Nucleus accumbens (tissue), 56 donors: ENCODE measurements around the gene AZU1.
"Not testable (repeated sequence)": the region's sequence is repeated elsewhere in the genome, so short reads cannot be mapped to it uniquely, and the experiment has no call there.

Experiments
- DNase-seq, 56 donors: peaks; one replicate each; lab custom pipeline; 2025; lab: John Stamatoyannopoulos, UW

The AZU1 gene

DNA sequence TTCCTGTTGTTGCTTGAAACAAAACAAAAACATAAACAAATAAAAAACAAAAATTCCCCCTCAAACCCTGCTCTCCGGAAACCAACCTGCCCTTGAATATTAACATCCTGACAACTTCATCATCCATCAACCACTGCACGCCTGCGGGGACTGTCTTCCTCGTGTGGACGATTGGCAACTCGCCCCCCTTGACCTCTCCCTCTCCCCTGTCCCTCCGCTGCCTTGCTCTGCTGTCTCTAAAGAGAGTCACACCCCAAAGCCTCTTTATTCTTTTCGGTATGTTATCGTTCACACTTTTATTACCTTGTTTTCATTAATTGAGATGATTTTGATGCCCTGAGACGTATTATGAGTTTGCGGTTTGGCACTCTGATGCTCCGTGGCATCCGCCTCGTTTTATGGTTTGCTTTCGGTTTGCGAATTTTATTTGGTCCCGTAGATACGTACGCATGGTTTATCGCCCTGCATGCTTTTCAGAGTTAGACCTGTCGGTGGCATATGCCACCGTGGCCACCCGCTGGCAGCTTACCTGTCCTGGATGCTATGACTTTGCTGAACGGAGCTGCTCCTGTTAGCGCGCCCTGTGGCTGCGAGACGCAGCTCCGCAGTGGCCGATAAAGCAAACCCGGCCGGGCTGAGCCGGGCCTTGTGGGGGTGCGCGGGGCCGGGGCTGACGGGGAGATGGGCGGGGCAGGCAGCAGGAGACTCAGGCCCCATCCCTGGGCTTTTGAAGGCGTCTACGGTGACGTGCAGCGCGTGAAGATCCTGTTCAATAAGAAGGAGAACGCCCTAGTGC is 19.8 kb upstream of the AZU1 start:
- no peak for DNase-seq

DNA sequence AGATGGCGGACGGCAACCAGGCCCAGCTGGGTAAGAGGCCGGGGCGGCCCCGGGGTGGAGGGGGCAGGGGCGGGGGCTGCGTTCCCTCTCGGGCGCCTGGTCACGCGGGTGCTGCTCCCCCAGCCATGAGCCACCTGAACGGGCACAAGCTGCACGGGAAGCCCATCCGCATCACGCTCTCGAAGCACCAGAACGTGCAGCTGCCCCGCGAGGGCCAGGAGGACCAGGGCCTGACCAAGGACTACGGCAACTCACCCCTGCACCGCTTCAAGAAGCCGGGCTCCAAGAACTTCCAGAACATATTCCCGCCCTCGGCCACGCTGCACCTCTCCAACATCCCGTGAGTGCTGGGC is 19.2 kb upstream of the AZU1 start:
- no peak for DNase-seq

DNA sequence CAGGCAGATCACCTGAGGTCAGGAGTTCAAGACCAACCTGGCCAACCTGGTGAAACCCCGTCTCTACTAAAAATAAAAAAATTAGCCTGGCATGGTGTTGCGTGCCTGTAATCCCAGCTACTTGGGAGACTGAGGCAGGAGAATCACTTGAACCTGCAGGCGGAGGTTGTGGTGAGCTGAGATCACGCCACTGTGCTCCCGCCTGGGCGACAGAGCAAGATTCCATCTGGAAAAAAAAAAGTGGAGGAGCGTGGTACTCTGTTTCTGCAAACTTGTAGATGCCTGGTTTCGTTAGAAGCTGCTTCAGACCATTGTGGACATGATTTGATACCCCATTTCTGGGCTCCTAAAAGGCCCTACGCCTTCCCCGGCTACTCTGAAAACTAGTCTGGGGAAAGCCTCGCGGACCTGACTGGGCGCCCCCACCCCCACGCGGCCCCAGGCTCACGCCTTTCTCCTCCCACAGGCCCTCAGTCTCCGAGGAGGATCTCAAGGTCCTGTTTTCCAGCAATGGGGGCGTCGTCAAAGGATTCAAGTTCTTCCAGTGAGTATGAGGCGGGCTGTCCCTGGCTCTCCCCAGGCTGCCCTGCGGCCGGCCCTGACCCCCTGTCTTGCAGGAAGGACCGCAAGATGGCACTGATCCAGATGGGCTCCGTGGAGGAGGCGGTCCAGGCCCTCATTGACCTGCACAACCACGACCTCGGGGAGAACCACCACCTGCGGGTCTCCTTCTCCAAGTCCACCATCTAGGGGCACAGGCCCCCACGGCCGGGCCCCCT is 17.4 kb upstream of the AZU1 start:
- DNase-seq = no peak

DNA sequence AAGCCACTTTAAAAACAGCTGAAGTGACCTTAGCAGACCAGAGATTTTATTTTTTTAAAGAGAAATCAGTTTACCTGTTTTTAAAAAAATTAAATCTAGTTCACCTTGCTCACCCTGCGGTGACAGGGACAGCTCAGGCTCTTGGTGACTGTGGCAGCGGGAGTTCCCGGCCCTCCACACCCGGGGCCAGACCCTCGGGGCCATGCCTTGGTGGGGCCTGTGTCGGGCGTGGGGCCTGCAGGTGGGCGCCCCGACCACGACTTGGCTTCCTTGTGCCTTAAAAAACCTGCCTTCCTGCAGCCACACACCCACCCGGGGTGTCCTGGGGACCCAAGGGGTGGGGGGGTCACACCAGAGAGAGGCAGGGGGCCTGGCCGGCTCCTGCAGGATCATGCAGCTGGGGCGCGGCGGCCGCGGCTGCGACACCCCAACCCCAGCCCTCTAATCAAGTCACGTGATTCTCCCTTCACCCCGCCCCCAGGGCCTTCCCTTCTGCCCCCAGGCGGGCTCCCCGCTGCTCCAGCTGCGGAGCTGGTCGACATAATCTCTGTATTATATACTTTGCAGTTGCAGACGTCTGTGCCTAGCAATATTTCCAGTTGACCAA is 16.7 kb upstream of the AZU1 start:
- DNase-seq = peak in 1 of 56 donors; percentile 20

DNA sequence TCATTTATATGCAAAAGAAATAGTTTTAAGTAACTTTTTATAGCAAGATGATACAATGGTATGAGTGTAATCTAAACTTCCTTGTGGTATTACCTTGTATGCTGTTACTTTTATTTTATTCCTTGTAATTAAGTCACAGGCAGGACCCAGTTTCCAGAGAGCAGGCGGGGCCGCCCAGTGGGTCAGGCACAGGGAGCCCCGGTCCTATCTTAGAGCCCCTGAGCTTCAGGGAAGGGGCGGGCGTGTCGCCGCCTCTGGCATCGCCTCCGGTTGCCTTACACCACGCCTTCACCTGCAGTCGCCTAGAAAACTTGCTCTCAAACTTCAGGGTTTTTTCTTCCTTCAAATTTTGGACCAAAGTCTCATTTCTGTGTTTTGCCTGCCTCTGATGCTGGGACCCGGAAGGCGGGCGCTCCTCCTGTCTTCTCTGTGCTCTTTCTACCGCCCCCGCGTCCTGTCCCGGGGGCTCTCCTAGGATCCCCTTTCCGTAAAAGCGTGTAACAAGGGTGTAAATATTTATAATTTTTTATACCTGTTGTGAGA is 16.1 kb upstream of the AZU1 start:
- DNase-seq = no peak

DNA sequence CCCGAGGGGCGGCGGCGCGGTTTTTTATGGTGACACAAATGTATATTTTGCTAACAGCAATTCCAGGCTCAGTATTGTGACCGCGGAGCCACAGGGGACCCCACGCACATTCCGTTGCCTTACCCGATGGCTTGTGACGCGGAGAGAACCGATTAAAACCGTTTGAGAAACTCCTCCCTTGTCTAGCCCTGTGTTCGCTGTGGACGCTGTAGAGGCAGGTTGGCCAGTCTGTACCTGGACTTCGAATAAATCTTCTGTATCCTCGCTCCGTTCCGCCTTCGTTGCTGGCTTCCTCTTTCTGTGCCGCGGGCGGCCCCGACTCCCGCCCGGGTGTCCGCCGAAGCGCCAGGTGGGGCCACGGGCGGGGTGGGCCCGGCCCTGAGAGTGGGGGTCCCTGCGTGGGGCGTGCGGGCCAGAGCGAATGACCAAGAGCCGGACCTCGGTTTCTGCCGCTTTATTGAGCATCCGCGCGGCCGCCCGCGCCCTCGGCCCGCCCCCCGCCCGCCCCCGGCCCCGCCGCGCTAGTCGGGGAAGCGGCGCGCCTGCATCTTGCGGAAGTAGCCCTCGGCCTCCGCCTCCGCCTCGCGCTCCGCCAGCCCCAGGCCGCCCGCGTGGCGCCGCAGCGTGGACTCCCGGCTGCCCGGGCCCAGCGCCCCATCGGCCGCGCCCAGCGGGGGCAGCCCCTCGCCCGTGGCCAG is 15.4 kb upstream of the AZU1 start:
- no peak for DNase-seq

DNA sequence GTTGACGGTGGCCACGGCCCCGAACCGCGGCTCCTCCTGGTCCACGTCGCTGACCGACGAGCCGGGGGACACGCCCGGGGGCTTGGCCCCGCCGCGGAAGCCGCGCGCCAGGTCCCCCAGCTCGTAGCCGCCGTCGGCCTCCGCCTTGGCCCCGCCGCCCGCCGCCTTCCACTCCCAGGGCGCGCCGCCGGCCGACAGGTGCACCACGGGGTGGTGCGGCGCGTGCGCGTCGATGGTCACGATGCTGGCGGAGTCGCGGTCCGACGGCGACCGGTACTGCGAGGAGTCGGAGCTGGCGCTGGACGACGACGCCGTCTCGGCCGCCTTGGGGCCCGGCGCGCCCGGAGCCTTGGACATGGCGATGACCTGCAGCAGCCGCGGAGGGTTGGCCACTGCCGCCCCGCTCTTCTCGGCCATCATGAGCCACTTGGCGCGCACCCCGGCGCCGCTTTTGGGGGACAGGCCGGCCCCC is 14.9 kb upstream of the AZU1 start:
- no peak for DNase-seq

DNA sequence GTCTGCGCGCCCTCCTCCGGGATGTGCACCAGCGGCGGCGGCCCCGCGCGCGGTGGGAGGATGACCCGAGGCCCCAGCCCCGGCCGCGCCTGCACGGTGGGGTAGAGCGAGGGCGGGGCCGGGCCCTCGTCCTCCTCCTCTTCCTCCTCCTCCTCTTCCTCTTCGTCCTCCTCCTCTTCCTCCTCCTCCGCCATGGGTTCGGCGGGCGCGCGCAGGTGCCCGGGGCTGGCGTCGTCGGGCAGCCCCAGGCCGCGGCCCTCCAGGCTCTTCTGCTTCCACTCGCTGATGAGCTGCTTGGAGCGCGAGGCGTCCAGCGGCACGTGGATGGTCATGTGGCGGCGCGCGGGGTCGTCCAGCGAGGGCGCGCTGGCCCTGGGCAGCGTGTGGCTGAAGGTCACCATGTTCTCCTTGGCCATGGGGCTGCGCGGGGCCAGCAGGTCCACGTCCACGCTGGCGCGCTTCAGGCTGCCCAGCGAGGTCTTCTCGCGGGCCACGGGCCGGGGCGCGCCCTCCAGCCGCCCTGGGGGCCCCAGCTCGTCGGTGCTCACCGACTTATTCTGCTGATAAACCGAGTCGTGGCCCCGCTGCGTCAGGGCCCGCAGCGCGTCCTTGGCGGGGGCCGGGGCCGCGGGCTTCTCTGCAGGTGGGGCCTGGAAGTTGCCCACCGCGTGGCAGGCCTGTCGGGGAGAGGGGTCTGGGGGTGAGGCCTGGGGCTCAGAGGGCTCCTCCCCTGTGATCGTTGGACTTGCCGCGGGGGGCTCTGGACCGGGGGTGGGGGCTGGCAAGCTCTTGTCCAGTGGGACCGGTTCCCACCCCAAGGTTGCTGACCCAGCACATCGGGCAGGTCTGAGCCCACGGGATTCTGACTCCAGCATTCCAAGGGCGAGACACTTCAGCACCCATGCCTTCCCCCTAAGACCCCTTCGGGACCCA is 14.2 kb upstream of the AZU1 start:
- DNase-seq = no peak

DNA sequence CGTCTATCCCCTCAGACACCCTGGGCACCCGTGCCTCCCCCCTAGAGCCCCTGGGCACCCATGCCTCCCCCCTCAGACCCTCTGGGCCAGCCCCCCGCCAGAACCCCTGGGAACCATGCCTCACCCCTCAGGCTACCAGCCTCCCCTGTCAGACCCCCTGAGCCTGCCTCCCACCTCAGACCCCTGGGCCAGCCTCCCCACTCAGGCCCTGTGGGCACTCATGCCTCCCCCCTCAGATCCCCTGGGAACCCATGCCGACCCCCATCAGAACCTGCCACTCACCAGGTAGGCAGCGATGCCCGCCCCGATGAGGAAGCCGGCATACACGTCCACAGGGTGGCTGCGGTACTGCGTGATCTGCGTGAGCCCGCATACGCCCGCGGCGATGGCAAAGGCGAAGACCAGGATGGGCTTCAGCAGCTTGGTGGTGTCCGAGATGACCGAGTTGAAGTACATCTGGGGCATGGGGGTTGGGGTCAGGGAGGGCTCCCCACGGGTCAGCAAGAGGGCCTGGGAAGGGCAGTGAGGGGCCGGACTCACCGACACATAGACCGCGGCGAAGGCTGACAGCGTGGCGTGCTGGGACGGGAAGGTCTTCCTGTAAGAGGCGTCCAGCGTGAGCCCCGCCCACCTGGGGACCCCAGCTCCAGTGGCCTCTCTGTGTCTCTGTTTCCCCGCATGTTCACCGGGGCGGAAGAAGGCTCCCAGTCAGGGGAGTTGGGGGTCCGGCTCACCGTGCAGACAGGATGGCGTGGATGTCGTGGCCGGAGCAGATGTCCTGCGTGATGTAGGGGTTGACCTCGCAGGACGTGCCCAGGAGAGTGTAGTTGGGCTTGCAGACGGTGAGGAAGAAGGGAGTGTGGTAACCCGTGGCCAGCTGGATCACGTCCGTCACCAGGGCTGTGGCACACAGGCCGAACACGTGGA is 13.2 kb upstream of the AZU1 start:
- no peak for DNase-seq

DNA sequence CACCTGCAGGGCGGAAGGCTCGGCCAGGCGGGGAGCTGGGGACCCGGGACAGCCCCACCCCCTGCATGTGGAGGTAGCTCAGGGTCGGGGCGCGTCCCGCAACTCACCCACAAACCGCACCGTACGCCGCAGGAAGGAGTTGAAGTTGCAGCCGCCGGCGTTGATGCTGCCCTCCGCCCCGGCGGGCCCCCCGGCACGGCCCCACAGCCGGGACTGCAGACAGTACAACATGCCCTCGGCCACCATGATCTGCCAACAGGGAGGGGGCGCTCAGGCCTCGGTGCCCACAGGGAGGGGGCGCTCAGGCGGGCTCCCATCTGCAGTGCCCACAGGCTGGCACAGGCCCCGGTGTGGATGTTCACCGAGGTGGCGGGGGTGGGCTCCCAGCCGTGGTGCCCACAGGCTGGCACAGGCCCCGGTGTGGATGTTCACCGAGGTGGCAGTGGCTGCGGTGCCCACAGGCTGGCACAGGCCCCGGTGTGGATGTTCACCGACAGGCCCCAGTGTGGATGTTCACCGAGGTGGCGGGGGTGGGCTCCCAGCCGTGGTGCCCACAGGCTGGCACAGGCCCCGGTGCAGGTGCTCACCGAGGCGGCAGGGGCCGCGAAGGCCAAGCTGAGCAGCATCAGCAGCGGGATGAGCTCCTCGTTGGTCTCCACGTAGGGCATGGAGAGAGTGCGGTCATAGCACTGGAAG is 12.4 kb upstream of the AZU1 start:
- DNase-seq = no peak

DNA sequence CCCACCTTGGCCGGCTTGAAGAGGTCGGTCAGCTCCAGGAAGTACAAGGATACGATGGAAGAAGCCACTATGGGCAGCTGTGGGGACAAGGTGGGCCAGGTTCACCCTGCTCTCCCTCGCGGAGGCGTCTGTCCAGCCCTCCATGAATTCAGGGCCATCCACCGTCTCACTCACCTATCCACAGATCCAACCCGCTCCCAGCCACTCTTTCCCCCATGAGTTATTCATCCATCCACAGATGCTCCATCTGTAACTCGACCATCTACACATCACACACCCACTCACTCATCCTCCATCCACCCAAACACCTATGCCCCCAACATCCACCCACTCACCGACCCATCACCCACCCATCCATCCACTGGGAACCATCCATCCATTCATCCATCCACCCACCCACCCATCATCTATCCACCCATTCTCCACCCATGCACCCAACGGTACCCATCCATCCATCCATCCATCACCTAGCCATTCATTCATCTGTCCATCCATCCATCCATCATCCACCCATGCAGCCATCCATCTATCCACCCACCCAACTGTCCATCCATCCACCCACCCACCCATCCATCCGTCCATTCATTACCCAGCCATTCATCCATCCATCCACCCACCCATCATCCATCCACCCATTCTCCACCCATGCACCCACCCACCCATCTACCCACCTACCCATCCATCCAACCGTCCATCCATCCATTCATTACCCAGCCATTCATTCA is 11.7 kb upstream of the AZU1 start:
- DNase-seq = no peak

DNA sequence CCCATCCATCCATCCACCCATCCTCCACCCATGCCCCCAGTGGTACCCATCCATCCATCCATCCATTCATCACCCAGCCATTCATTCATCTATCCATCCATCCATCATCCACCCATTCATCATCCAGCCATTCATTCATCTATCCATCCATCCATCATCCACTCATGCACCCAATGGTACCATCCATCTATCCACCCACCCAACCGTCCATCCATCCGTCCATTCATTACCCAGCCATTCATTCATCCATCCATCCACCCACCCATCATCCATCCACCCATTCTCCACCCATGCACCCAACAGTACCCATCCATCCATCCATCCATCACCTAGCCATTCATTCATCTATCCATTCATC is 11.2 kb upstream of the AZU1 start:
- DNase-seq = no peak

DNA sequence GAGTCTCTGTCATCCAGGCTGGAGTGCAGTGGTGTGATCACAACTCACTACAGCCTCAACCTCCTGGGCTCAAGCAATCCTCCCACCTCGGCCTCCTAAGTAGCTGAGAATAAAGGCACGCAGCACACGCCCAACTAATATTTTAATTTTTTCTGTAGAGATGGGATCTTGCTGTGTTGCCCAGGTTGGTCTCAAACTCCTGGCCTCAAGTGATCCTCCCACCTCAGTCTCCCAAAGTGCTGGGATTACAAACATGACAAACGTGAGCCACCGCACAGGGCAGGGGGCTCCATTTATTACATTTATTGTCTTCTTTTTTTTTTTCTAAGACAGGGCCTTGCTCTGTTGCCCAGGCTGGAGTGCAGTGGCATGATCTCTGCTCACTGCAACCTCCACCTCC is 7.4 kb upstream of the AZU1 start:
- not testable (repeated sequence) for DNase-seq

DNA sequence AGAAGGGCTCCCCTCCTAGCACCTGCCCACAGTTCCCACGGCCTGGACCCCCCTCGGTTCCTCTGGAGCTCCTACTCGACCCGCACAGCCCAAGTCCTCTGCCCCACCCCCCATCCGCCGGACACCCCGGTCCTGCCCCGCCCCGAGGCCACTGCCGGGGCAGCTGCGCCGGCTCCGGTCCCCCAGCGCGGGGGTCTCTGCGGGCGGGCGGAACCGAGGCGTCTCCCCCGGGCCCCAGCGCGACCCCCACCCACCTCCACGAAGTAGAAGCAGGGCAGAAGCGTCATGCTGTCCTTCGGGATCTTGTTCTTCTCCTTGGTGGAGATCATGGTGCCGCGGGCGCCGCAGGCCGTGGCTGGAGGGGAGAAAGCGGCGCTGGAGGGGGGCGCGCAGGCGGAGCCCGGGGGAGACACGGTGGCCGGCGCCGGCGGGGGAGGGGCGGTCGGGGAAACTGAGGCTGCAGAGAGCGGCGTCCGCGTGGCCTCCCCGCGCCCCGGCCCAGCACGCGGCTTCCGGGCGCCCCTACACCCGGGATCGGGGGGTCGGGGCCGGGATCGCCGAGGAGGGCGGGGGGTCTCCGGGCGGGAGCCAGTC is 6.3 kb upstream of the AZU1 start:
- DNase-seq = no peak

DNA sequence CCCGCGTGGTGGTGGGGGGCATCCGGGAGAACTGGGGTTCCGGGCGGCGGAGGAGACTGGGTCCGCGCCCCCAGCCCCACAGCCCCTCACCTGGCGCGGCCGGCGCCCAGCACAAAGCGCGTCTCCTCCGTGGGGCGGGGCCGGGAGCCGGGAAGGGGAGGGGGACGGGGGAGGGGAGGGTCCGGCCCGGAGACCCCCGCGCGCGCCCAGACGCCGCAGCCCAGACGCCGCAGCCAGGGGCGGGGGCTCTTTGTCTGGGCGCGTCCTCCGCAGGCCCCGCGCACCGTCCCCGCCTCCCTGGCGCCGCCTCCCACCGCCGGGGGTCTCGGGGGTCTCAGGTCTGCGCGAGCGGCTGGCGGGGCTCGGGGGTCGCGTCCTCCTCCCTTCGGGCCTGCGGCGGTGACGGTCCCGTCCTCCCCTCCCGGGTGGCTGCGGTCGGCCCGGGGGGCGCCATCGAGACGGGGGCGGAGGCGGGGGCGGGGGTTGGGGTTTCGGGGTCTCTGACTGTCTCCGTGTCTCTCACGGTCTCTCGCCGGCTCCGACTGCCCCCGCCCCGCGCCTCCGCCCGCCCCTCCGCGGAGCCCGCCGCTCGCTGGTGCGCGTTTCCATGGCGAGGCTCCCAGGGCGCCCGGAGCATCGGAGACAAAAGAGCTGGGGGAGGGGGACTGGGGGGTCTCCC is 5.7 kb upstream of the AZU1 start, which contains the start of gene PLPPR3:
TSS of gene PLPPR3 (minus strand) at position 131 of the 679 bp plus-strand sequence. CDS start 396 bp downstream, outside the sequence.
- DNase-seq = peak in 4 of 56 donors; percentile 19 to 58 (median 42)

DNA sequence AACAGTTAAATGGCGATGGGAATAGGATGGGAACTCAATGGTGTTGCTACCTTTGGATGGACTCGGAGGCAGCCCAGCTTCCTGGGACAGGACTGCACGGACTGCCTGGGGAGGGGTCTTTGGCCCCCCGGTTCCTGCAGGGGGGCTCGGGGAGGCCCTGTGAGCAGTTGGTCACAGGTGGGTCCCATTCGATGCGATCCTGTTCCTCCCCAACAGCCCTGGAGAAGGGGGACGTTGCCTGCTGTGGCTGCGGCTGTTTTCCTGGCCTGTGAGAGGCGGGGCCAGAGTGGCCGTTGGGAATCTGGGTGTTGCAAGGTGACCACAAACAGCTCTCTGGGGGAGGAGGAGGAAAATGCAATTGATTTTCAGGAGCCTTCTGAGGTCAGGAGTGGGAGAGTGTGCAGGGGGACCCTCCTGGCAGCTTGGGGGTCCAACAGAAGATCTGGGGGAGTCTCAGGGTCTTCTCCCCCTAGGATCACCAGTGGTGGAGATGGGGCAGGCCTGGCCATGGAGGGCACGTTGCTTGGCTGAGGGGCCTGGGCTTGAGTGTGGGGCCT is 4.0 kb upstream of the AZU1 start:
- DNase-seq = no peak
